Measurements from ENCODE around the gene KLK11.

The KLK11 gene

GRCh38 chr19:51016798-51017683 is 9.4 kb downstream of the KLK11 start:
- peaks cover 14% of the 10 kb centered on the region for H3K4me1 Mint-ChIP-seq
- no peaks in the 10 kb centered on the region for H3K36me3 Mint-ChIP-seq (ENCODE audit: low read depth)
- H3K27me3 Mint-ChIP-seq (ENCODE audit: low read depth, poor library complexity): peaks cover 84% of the 10 kb centered on the region
- peak; percentile 77 for DNase-seq
- no peak overlapping the region for H3K27ac Mint-ChIP-seq
- TF ChIP-seq CTCF (IDR thresholded peaks at IDR 0.05): peak; percentile 72
- peak overlapping the region; percentile 84 for H3K4me3 Mint-ChIP-seq
- peaks cover 21% of the 10 kb centered on the region for H3K9me3 Mint-ChIP-seq

- DNase-seq: no peak
- H3K4me1 Mint-ChIP-seq: peaks cover 14% of the 10 kb centered on the region
- no peak for TF ChIP-seq CTCF (IDR thresholded peaks at IDR 0.05)
- H3K9me3 Mint-ChIP-seq: peaks cover 21% of the 10 kb centered on the region
- peaks cover 91% of the 10 kb centered on the region for H3K27me3 Mint-ChIP-seq (ENCODE audit: low read depth, poor library complexity)
- H3K27ac Mint-ChIP-seq: no peak overlapping the region
- H3K36me3 Mint-ChIP-seq (ENCODE audit: low read depth): no peaks in the 10 kb centered on the region
- H3K4me3 Mint-ChIP-seq: peak overlapping the region; percentile 61
Observed at GRCh38 chr19:51015691-51016267, 10.6 kb downstream of the KLK11 start.

GRCh38 chr19:51014242-51014641 is 12.2 kb downstream of the KLK11 start:
- Mint-ChIP-seq H3K36me3 (ENCODE audit: low read depth) (no peaks in the 10 kb centered on the region), H3K4me1 (peaks cover 14% of the 10 kb centered on the region), H3K27me3 (ENCODE audit: low read depth, poor library complexity) (peaks cover 90% of the 10 kb centered on the region), H3K27ac (no peak overlapping the region), H3K9me3 (peaks cover 21% of the 10 kb centered on the region), H3K4me3 (no peak overlapping the region)
- DNase-seq: no peak
- no peak for TF ChIP-seq CTCF (IDR thresholded peaks at IDR 0.05)

- Mint-ChIP-seq H3K4me3 (no peak overlapping the region), H3K9me3 (peaks cover 16% of the 10 kb centered on the region), H3K4me1 (peaks cover 5% of the 10 kb centered on the region), H3K27ac (no peak overlapping the region), H3K36me3 (ENCODE audit: low read depth) (no peaks in the 10 kb centered on the region), H3K27me3 (ENCODE audit: low read depth, poor library complexity) (peaks cover 86% of the 10 kb centered on the region)
- no peak for DNase-seq
- TF ChIP-seq CTCF (IDR thresholded peaks at IDR 0.05): no peak
Observed at GRCh38 chr19:51012661-51013190, 13.7 kb downstream of the KLK11 start.

- H3K4me3 Mint-ChIP-seq: no peak overlapping the region
- peaks cover 77% of the 10 kb centered on the region for H3K27me3 Mint-ChIP-seq (ENCODE audit: low read depth, poor library complexity)
- no peak for TF ChIP-seq CTCF (IDR thresholded peaks at IDR 0.05)
- no peak overlapping the region for H3K27ac Mint-ChIP-seq
- no peaks in the 10 kb centered on the region for H3K9me3 Mint-ChIP-seq
- DNase-seq: no peak
- no peaks in the 10 kb centered on the region for H3K36me3 Mint-ChIP-seq (ENCODE audit: low read depth)
- H3K4me1 Mint-ChIP-seq: peaks cover 6% of the 10 kb centered on the region
Observed at GRCh38 chr19:51010066-51010795, 16.2 kb downstream of the KLK11 start.
